Measurements from ENCODE around the gene CHRNA4. TPM values are rescaled to one million over a fixed set of nuclear protein-coding genes. Genes with fewer than 3 reads are reported as not detected.

CHRNA4 gene
- total and polyA plus RNA-seq, 2 donors (not counting 3 experiments of a cell fraction or from before 2014, with no cell fraction given) = not detected

DNA sequence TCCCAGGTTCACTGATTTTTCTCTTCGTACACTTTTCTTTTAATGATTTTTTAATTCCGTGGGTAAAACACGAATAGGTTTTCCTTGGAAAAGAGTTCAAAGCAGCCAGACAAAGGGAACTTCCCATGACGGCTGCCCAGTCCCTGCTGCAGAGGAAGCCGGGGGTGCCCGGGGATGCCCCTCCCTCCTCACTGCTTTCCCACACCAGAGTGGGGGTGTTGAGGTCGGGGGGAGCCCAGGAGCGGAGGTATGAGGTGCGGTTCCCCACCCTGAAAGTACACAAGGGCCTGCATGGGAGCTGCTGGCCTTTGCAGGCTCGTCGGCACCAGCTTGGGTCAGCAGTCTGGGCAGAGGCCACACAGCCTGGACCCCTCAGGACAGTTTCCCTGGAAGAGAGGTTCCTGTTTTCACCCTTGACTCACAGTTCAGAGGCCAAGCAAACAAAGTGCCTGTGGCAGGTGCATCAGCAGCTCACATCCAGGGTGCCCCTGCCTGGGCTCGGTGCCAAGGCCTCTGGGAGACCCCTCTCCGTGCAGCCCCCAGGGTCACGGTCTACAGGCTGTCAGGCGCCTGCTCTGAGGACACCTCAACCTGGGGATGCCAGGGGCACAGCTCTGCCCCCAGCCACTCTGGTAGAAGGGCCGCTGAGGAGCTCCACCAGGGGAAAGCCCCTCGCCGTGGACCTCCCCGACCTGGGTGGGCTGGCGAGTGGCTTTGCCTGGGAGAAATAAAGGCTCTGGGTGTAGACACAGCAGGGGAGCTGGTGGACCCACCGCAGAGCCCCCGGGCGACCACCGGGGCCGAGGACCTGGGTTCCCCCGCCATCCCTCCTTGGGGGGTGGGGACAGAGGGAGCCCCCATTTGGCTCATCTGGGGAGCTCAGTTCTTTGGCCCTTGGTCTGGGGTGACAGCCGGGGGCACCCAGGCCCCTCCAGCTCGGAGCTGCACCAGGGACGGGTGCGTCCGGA is 15.4 kb upstream of the CHRNA4 start:
- Histone ChIP-seq H3K4me2 (ENCODE audit: insufficient read depth, low read length) (no peak overlapping the region), H2AFZ (ENCODE audit: low read depth, low read length) (no peak overlapping the region), H3K4me1 (ENCODE audit: control insufficient read depth, extremely low read depth, insufficient read depth, low read length) (no peaks in the 10 kb centered on the region), H3K27ac (ENCODE audit: insufficient read depth, low read depth, low read length) (no peak overlapping the region), H3K9me3 (replicated peaks; ENCODE audit: control insufficient read depth, insufficient read depth, low read length) (no peaks in the 10 kb centered on the region), H3K9ac (replicated peaks; ENCODE audit: extremely low read depth, insufficient read depth, low read length) (no peak overlapping the region), H3K79me2 (ENCODE audit: control insufficient read depth, insufficient read depth, low read length) (no peaks in the 10 kb centered on the region), H4K20me1 (replicated peaks; ENCODE audit: control insufficient read depth, extremely low read depth, insufficient read depth, low read length) (no peaks in the 10 kb centered on the region), H3K27me3 (ENCODE audit: control insufficient read depth in 2 of 2, insufficient read depth in 2 of 2, low read length in 2 of 2) (peaks cover 0 to 3% of the 10 kb centered on the region in 2 experiments), H3K9me1 (replicated peaks; ENCODE audit: control insufficient read depth, extremely low read depth, insufficient read depth, low read length) (no peaks in the 10 kb centered on the region), H3K36me3 (ENCODE audit: control insufficient read depth in 2 of 2, extremely low read depth in 1 of 2, insufficient read depth in 2 of 2, low read length in 2 of 2) (no peaks in the 10 kb centered on the region), H3K4me3 (replicated peaks in 1 of 3; ENCODE audit: insufficient read depth in 1 of 3, low read depth in 1 of 3, low read length in 3 of 3) (no peak overlapping the region)
- no peak for FAIRE-seq
- no peak for DNase-seq (ENCODE audit: low read depth, low spot score)
- ChIA-PET CTCF (interaction anchor here (0.5 to 2.9 kb wide), 5 partner anchors 15 to 351 kb away, joined by 3 to 28 read pairs (median 4); partner anchors contain the start of gene CHRNA4), POLR2A (no interaction called here)
- BruUV-seq (replicated peaks) = no TSS peak
- dilution Hi-C loops (cut with MboI; ENCODE audit: extremely low pct_ligation_motif_present, low sequenced_read_pairs) = no loop called here
- TF ChIP-seq EZH2 (IDR thresholded peaks at IDR 0.05; ENCODE audit: borderline replicate concordance, low read depth, low read length, severe bottlenecking) (no peak), FOS (IDR thresholded peaks at IDR 0.05; ENCODE audit: borderline replicate concordance, insufficient read depth, low read length) (no peak), POLR2A (IDR thresholded peaks at IDR 0.05; ENCODE audit: low read depth, low read length) (no peak), MYC (IDR thresholded peaks at IDR 0.05; ENCODE audit: low read depth, low read length) (no peak), JUN (IDR thresholded peaks at IDR 0.05; ENCODE audit: borderline replicate concordance, insufficient read depth, insufficient read length, low read depth) (no peak), POLR2AphosphoS5 (IDR thresholded peaks at IDR 0.05; ENCODE audit: insufficient read depth, low read depth, low read length) (no peak), GATA2 (IDR thresholded peaks at IDR 0.05; ENCODE audit: insufficient read depth, insufficient read length, low read depth, low read length) (no peak)
- TF ChIP-seq, protein P1, sequence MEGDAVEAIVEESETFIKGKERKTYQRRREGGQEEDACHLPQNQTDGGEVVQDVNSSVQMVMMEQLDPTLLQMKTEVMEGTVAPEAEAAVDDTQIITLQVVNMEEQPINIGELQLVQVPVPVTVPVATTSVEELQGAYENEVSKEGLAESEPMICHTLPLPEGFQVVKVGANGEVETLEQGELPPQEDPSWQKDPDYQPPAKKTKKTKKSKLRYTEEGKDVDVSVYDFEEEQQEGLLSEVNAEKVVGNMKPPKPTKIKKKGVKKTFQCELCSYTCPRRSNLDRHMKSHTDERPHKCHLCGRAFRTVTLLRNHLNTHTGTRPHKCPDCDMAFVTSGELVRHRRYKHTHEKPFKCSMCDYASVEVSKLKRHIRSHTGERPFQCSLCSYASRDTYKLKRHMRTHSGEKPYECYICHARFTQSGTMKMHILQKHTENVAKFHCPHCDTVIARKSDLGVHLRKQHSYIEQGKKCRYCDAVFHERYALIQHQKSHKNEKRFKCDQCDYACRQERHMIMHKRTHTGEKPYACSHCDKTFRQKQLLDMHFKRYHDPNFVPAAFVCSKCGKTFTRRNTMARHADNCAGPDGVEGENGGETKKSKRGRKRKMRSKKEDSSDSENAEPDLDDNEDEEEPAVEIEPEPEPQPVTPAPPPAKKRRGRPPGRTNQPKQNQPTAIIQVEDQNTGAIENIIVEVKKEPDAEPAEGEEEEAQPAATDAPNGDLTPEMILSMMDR (IDR thresholded peaks at IDR 0.05; ENCODE audit: extremely low read depth in 1 of 2, insufficient read depth in 1 of 2, low read depth in 1 of 2, low read length in 2 of 2) = no peak
- TF ChIP-seq, protein P2, sequence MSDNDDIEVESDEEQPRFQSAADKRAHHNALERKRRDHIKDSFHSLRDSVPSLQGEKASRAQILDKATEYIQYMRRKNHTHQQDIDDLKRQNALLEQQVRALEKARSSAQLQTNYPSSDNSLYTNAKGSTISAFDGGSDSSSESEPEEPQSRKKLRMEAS (IDR thresholded peaks at IDR 0.05; ENCODE audit: insufficient read depth, insufficient read length) = no peak
- intact Hi-C loops (cut with micrococcal nuclease) = no loop called here

All from endothelial cell of umbilical vein (primary cell).